Stimulated activated CD4-positive, alpha-beta T cell treated with anti-CD3 and anti-CD28 coated beads, Interleukin-12 subunit alpha, Interleukin-12 subunit beta, amount 100 ng/mL, for 24 hours (primary cell): ENCODE measurements around the gene SLC6A11.

ENCODE experiments used
- DNase-seq, 2 experiments: peaks; one replicate each; pipeline ENCODE4 v3.0.0-alpha.2; 2020; ENCODE audit warnings: low read depth in 2 of 2

SLC6A11 gene

DNA sequence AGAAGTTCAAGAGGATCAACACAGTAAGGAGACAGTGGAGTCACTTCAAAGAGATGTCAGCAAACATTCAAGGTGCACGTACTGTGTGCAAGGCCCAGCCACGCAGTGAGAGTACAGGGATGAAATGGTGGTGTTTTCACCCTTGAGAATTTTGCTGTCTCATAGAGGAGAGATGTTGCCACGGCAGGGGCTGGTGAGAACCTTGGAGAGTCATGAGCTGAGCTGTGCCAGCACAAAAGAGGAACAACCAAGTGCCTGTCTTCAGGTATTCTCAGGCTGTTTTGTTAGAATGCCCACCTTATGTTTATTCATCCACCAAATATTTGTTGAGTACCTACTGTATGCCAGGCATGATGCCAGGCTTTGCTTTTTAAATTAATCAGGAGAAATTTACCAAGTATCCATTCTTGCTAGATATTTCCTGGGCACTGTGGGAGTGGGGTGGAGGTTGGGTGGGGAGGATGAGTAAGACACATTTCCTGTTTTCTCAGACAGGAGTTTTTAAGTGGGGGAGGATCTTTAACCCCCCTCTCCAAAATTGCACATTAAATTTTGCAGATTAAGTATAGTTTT, 72.6 kb downstream of the SLC6A11 start:
- DNase-seq, result no peak

GRCh38 chr3:10889206-10889960, 73.4 kb downstream of the SLC6A11 start:
- no peak for DNase-seq

GRCh38 chr3:10890665-10891064, 74.6 kb downstream of the SLC6A11 start:
- DNase-seq, result no peak

GRCh38 chr3:10892622-10893021, 76.6 kb downstream of the SLC6A11 start:
- DNase-seq, result no peak

DNA sequence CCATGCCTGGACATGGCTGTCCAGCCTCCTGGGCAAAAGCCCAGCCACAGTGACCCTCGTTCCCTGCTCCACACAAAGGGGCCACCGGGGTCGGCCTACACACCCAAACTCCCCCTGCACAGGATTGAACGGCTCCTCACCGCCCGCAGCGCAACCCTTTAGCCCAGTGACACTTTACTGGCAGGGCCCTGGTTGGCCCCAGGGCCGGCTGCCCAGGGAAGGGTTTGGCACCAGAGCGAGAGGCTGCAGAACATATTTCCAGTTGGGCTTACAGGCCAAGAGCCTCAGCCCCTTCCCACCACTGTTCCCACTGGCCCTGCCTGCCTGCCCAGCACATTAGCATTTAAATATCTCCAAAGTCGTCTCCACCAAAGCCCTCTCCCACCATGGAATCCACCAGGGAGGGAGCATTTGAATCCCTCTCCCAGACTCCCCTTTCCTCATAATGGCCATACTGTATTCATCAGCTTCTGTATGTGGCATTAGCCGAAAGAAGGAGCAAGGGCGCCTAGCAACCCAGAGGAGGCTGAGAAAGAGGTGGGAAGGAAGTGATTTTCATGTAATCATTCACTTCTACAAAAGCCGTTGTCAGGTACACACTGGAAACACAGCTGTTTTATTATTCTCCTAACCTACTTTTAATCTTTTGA, 85.4 kb downstream of the SLC6A11 start:
- DNase-seq, result no peak

DNA sequence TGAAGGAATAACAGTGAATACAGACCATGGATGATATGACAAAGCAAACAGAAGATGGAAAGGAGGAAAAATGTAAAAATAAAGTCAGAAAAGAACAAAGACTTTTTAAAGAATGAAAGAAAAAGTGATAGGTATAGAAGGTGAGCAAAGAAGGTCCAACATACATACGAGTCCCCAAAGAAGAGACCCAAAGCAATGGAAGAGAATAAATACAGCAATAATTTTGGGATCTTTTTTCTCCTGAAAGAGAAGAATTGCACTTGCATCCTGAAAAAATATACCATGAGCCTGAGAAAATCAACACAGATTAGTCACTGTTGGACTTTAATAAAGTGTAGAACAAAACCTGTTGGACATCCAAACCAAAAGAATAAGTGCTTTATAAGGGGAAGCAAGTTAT, 91.2 kb downstream of the SLC6A11 start:
- DNase-seq, result no peak

DNA sequence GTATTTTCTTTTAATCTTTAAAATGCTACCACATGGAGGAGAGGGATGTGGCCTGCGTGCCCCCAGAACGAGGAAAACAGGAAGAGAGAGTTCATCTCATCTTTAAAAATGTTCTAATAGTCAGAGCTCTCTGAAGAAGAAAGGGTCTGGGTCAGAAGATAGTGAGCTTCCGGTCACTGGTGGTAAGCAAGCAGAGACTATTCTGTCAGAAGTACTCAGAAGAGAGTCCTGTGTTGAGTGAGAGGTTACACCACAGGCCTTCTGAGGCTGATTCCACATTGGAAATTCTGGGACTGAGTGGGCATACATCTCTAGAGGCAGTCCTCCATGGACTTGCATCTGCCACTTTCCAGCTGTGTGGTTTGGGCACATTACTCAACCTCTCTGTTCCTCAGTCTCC, 94.3 kb downstream of the SLC6A11 start:
- DNase-seq, result no peak

DNA sequence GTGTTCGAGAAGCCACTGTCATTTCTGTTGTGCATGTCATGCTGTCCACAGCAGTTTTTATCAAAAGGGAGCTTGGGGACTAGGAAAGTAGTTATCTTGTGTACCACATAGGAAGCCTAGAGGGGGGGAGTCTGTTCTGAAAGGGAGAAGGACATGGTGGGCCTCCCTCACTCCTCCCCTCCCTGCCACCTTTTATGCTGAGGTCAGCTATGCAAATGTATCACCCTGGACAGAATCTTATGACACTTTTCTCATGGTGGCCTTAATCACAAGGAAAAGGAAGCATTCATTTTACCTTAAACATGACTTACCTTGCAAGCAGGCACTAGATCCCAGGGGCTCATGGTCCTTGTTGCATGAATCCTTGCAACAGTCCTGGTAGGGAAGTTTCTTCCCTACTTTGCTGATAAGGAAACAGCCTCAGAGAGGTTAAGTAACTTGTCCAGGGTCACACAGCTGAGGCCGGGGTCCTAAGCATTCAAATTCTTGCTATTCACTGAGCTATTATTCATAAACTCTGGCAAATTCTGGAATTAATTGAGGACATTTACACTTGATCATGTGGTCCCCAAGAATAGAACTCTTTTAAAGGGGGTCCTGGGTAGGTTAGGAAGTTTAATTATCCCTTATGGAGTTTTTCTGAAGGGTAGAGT, 95.4 kb downstream of the SLC6A11 start:
- no peak for DNase-seq

- no peak for DNase-seq
These were observed 96.8 kb downstream of the SLC6A11 start for GRCh38 chr3:10912786-10913185.

- DNase-seq, result no peak
These were observed 99.3 kb downstream of the SLC6A11 start for GRCh38 chr3:10915376-10915775.

DNA sequence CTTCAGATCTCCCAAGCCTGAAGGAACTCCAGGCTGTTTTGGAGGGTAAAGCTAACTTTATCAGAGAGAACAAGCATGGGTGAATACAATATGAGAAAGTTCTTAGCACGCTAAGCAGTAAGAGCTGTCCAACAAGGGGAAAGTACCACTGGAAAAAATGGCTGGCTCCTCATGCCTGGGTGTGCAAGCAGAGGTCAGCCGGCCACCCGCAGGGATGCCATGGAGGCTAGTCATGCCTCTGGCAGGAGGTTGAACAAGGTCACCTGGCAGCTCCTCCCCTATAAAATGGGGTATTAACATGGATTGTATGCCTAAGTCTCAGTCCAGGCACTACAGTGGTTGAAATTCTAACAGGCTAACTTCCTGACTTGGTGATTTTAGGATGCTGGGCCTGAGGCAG, 101.1 kb downstream of the SLC6A11 start:
- DNase-seq, result no peak

DNA sequence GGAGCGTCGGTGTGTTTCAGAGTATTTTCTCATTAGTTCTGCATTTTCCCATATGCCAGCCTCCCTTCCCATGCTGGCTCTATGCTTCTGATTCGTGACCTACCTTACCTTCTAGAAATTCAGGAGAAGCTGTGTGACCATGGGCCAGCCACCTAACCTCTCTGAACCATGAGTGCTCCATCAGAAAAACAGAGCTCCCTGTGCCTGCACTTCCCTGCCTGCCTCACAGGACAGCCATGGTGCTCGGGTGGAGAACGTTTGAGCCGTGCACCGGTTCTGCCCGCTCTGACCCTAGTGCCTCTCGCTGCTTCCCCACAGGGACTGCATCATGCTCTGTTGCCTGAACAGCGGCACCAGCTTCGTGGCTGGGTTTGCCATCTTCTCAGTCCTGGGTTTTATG, 102.0 kb downstream of the SLC6A11 start:
- no peak for DNase-seq

GRCh38 chr3:10919636-10920035, 103.6 kb downstream of the SLC6A11 start:
- no peak for DNase-seq

DNA sequence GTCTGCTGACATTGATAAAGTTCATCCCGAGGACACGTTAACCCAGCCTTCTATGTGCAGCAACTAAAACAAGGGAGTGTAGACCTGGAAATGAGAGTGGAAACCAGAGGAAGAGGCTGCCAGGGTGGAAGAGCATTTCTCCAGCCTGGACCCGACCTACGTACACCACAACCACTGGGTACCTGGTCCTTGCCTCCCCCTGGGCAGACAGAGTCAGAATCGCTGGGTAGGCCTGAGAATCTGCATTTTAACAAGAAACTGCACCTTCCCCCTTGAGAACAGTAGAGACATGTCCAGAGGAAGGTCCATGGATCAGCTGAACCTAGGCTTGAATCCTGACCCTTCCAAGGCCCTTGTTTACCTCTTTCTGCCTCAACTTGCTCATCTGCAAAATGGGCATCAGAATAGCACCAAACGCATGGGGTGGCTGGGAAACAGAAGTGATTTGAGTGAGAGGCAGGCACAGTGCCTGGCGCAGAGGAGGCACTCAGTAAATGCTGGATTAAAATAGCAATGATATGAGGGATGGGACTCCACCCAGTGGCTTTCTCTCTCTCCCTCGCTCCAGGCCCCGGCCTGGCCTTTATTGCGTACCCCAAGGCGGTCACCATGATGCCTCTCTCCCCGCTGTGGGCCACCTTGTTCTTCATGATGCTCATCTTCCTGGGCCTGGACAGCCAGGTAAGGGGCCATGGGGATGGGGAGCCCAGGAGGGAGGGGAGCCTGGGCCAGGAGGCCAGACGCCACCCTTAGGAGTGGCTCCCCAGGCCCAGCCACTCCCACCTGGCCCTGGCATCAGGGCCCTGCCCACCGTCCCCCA, 109.6 kb downstream of the SLC6A11 start:
- DNase-seq, result no peak

- no peak for DNase-seq
These were observed 110.3 kb downstream of the SLC6A11 start for GRCh38 chr3:10926256-10926810.

- DNase-seq, result no peak
These were observed 110.9 kb downstream of the SLC6A11 start for GRCh38 chr3:10926811-10927521.

DNA sequence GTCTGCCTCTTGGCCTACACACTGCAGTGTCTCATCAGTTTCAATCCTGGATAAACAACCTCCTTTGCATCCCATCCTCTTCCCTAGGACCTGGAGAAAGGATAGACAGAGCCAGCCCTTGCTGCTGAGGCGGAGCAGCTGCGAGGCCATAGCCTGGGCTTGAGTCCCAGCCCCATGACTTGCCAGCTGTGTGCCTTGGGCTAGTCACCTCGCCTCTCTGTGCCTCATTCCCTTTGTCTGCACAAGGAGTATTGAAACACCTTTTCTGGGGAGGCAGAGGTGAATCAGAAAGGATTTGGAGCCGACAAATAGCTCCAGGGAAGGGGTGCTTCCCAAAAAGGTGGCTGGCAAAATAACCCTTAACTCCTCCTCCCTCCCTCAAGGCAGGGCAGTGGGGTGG, 111.5 kb downstream of the SLC6A11 start:
- DNase-seq, result no peak

DNA sequence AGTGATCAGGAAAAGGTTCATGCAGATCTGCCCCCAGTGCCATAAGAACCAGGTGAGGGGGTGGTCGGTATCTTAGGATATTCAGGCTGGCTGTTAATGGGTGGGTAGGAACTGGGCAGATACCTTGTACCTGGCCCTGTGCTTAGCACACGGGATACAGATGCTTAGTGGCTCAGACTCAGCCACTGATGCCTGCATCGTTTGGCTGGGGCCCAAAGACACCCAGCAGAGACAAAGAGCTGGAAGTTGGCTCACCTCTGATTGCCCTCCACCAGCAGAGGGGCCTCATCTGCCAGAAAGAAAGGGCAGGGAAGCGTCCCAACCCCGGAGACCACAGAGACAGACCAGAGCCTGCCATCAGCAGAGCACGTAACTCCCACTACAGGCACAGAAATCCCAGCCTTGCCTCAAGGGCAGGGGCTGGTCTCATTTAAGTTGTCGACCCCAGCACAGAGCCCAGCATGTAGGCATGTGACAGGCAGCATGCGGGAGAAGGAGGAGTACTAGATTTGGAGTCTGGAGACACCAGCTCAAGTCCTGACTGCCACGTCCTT, 112.5 kb downstream of the SLC6A11 start:
- DNase-seq, result no peak

- no peak for DNase-seq
These were observed 113.0 kb downstream of the SLC6A11 start for GRCh38 chr3:10928961-10929471.

GRCh38 chr3:10929978-10930665, 114.1 kb downstream of the SLC6A11 start:
- DNase-seq, result no peak
